HG03060 (cell line): ENCODE results near the gene BCAN.

Experiments used
- ATAC-seq: cut with Tn5 transposase; IDR thresholded peaks from one replicate; pipeline ENCODE4 v1.9.1; 2021; ENCODE audit warnings: low read depth, moderate number of reproducible peaks; ENCODE audit not compliant: unreplicated experiment

The BCAN gene

DNA sequence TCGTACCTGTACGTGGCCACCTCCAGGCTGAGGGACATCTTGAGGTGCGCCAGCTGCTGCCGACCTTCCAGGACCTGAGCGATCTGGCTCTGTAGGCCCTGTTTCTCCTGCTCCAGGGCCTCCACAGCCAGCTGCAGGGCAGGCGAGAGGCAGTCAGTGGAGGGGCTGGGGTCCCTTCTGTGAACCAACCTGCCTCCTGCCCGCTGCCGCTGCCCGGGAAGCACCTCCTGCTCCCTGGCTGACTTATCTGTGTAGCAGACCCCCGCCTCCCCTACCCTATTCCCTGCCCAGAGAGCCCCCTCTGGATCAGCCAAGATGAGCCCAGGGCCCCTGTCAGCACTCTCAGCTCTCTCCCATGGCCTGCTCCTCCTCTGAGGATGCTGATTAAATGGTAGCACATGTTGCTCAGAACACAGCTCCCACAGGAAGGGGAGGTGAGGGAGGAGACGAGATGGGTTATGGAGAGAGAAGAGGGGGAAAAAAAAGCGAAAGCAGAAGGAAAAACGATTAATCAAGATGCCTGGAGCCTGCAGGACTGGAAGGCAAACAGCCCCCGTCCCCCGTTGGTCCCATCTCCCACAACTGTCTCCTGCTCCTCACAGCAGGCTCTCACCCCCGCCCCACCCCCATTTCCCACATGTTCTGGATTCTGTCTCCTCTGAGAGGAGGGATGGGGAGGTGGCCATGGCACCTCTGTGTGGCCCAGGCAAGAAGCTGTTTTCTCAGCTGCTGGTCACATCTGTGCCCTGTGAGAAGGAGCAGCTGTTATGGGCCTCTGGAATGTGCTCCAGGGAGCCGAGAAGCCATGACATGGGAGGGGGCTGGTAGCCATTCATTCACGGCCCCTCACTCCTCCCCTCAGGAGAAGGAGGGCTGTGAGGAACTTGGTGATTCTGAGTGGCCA, 33.5 kb downstream of the BCAN start:
- ATAC-seq: no peak

DNA sequence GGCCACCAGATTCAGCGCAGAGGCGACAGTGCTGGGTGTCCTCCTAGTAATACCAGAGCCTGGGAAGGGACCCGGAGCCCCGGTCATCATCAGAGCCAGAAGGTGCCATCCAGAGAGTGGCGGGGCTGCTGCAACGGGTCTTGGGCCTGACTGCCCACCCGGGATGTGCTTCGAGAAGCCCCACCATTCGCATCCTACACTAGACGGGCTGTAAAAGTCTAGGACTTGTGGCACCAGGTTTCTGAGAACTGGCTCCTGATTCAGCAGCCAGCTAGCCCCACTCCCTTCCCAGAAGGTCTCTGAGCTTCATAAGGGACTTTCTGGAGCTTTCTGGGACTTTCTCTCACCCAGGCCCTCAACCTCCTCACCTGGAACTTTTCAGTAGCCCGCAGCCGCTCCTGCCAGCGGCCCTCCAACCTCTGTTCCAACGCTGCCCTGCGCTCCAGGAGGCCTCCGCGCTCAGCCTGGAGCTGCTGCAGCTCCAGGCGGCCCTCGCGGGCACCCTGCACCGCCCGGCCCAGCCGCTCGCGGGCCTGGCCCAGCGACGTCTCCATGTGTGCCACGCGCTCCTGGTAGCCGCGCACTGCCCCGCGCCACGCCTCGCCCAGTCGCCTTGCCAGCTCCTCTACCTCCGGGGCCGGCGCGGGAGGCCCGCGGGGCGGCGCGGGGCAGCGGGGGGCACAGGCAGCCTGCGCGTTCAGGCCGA, 34.4 kb downstream of the BCAN start:
- ATAC-seq: no peak

DNA sequence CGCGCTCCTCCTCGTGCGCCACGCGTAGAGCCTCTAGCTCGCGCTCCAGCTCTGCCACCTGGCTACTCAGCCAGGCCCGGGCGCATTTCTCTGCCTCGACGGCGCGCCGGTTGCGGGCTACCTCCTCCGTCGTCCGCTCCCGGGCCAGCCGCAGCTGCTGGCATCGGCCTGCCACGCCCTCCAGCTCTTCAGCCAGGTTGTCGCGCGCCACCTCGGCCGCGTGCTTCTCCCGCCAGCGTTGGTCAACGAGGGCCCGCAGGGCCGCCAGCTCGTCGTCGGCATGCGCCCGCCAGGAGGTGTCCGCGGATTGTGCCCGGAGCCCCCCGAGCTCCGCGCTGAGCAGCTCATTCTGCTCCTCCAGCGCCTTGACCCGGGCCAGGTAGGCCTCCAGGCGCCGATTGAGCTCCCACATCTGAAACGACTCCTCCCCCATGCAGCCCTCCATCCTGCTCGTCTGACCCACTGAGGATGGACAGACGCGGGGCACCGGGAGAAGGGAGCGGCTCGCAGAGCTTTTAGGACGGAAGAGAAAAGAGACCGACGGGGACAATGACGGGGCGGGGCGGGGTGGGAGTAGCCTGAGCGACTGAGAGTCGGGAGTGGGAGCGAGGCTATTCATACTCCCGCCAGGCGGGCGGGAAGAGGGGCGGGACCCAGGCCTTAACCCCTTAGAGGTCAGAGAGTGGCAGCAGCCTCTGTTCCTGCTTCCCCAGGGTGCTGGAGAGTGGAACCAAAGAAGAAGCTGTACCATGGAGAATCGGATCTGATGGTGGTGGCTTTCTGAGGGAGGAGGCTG, 35.1 kb downstream of the BCAN start, which contains the start of gene NES:
NES (minus strand) TSS at position 588 of the 796 bp plus-strand sequence; CDS start at position 445, 143 bp downstream.
- ATAC-seq: no peak

DNA sequence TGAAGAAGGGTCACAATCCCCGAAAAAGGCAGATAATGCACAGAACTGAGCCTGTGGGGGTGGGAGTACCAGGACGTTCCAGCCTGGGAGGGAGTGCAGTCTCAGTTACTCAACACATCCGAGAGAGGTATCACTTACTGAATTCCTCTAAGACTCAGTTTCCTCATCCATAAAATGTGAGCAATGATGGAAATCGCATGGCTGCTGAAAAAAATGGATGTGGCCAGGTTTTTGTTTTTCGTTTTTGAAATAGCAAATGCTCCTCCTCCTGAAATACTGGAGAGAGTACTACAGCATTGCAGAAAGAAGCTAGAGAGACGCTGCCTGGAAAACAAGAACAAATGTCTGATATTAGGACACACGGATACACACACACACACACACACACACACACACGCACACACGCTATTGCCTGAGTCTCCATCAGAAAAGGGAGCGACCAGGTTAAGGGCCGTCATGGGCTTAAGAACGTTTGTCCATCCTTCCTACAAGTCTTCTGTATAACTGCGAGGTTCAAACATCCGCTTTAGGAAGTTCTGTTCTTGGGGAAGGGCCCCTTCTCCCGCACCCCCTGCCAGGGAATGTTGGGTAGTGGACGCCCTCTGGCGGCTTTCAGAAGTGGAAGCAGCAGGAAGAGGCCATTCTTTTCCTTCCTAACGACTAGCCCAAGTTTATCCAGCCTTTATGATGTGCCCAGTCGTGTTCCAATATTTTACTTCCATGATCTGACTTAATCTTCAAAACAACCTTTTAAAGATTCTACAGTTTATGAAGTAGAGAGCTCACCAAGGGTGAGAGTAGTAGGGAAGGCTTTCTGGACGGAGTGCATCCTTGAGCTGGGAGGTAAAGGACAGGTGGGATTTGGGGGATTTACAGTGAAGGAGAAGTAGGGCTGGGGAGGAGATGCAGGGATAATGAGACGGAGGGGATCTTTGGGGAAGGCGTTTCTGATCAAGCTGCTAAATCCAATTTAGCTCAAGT, 36.0 kb downstream of the BCAN start:
- ATAC-seq: no peak

DNA sequence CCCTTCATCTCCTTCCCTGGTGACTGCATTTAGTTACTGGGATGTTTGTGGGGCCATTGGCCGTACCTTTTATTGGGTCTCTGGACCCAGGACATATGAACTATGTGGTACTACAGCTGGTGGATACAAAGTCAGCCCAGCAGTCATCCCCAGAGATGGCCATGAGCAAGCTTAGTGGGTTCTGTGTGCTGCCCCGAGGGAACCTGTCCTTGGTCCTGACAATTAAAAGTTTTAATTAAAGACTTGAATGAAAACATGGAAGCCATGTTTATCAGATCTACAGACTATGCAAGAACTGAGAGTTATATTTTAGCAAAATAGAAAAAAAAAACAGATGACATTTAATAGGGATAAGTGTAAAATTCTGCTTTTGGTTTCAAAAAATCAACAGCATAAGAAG, 38.1 kb downstream of the BCAN start:
- ATAC-seq: no peak

DNA sequence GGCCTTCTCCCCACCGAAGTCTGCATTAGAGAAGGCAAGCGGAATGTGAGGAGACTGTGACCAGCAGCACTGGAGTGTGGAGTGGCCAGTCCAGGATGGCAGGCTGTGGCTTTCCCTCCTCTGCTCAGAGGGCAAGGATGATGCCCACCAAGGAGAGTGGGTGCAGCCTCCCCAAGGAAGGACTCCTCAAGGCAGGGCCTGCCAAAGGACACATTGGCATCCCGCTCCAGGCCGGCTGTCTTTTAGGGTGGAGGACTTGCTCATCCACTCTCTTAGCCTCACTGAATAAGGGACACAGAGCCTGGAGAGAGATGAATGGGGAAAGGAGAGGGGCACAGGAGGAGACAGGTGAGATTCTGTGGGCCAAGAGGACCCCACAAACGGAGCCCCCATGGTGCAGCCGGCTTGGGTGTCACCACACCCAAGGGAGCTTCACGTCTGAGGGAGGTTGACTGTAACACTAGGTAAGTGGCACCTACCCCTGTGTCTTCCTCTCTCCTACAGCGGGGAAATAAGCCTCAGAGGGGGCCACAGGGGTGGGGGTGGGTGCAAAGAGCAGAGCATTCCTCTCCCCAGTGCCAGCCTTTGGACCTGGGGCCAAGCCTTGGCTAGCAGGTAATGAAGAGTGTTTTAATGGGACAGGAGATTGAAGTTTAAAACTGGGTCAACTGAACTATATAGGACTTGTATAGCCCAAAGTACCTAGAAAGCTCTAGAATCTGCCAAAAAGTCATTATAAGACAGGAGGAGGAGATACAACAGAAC, 39.5 kb downstream of the BCAN start:
- ATAC-seq: no peak

DNA sequence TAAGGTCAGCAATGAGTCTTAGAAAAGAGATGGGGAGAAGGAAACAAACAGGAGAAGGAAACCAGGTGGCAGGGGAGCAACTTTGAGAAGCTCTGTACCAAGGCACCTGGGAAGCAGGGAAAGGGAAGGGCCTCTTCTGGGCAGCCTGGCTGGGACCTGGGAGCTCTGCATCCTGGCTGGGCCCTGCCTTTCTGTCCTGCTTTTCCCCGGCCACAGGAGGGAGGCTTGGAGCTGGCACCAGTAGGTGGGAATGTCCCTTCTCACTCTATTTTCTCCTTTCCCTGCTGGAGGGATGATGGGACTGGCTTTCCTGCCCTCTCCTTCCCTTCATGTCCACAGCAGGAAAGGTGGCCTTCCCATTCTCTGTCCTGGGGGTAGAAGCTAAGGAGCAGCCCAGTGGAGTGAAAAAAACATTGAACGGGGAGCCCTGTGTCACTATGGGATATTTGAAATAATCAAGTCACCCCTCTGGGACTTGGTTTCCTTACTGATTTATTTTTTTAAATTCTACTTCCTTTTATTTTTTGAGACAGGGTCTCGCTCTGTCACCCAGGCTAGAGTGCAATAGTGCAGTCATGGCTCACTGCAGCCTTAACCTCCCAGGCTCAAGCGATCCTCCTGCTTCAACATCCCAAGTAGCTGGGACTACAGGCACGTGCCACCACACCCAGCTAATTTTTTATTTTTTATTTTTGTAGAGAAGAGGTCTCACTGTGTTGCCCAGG, 40.4 kb downstream of the BCAN start:
- no peak for ATAC-seq

DNA sequence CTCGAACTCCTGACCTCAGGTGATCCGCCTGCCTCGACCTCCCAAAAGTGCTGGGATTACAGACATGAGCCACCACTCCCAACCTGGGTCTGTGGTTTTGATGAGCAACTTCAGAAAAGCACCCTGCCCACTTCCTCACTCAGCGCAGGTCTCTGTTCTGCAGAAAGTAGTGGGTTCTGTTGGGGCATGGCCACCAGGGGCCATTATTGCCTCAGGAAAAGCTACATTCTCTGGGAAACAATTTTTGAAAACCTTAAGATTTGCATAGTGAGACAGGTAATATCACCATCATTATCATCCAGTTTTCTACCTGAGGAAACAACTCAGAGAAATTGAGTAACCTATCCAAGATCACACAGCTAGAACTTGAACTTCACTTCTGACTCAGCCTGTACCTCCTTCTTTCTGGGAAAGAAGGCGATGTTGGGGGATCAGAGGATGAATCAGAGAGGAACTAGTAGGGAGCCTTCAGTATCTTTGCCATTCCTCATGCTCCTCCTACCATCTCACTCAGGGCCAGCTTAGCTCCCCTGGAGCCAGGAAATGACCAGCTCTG, 42.4 kb downstream of the BCAN start:
- ATAC-seq: no peak

DNA sequence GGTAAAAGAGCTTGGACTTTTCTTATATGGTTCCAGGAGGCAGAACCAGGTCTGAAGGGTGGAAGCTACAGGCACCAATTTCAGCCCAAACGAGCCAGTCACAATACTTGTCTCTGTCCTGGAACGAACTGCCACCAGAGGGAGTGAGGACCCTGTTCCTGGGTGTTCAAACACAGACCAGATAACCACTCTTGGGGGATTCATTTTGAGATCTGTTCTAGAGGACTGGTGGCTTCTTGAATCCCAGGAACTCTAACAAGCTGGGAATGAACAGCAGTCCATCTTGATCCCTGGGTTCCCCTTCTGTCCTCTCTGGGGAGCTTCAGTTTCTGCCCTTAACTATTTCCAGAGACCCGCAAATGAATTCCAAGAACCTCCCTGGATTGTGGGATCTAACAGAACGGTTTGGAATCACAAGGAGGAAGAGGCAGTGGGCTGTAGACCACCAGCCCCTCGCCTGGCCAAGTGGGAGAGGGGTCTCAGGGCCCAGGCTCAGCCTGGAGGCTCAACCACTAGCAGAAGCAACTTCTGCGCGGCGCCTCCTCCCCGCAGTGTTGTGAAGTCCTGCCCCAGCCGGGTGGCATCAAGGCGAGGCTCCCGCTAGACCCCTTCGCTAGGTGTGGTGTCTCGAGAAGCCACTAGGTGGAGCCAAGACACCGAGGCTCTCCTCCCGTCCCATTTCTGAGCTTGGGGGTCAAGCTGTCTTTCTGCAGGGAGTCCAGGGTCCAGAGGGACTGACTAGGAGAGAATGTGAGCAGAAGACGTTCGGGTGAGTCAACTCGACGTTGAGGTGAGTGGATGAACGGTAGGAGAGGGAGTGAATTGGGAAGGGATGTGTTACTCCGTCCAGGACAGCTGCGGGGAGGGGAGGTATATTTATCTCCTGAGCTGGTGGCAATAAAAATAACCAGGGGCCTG, 47.4 kb downstream of the BCAN start:
- no peak for ATAC-seq

DNA sequence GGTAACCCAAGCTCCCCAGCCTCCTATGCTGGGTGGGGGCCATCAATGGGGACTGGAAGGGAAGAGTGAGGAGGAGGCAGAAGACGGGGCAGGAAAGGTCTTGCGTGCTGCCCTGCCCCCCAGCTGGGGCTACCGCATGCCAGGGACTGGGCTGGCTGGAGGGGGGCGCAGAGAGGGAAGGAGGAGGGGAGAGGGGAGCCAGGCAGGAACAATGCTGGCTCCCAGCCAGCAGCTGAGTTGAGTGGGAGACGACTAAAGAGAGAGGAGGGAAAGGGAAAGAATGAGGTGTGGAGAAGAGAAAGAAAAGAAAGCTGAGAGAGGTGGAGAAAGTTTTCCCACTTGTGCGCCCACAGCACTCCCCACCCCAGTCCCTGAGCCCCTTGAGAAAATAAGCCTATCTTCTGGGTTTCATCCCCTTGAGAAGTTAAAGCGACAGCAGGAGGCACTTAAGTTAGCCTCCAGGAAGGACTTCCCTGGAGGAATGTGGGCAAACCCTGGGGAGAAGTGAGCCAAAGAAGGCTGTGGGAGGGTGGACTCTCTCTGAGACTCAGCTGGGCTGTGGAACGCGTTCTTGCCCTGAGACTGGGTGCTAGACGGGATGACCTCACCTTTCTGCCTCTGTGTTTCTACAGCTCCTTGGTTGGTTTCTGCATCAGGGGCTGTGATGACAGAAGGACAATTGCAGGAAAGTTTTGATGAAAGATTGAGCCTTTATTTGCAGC, 48.2 kb downstream of the BCAN start:
- no peak for ATAC-seq

DNA sequence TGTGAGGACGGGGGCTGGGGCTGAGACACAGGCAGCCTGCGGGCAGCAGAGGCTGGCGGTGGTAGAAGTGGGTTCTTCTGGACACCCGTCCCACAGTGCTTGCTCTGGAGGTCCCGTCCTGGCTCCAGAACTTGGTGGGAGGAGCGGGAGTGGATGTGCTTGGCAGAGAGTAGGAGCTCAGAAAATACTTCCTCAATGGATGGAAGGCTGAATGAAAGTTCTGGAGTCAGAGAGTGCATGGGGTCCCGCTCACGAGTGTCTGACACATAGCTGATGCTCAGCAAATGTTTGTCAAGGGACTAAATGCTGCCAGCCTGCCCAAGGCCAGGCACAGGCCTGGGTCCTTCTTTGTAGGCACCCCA, 48.7 kb downstream of the BCAN start:
- no peak for ATAC-seq

DNA sequence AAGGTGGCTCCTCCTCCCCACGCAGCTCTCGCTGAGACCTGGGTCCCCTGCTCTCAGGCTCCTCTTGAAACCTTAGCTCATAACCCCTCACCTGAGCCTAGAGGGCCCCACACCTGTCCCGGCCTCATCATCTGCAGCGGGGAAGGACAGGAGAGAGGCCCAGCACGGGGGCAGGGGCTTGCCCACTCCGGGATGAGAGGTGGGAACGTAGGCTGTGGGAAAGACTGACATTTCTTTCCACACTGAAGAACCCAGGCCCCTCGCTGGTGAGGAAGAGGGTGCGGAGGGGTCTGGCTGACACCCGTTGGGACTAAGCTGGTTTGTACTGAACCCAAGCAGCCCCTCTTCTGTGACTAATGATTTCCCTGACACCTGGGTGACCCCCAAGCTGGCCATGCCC, 49.3 kb downstream of the BCAN start:
- ATAC-seq: no peak

DNA sequence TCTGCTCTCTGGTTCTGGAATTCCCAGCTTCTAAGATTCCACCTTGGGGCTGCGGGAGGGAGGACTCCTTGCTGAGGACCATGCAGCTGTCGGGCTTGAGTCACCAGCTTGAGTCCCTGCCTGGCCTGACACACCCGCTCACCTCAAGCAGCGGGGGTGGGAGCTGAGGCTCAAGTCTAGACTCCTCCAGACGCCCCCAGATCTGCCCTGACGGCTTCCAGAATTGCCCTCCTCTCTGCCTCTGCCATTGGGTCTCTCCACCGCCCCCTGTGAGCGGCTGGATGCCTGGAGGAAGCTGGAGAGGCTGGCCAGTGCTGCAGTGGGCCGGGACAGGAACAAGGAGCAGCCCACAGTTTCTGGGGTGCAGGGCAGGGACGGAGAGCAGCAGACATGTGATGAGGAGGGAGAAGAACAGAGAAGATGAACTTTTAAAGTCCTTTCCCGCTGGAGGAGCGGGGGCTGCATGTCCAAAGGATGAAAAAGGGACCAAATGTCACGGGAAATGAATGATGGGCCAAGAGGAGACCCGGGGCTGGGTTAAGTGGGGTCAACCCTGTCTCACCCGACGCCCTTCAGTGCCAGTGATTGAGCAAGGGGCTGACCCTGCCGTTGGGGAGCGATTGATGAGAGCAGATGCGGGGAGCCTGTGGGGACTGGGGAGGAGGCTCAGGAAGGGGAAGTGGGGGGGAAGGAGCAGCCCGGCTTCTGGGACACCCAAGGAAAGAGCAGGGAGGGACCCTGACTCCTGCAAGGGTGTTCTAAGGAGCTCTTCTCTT, 49.9 kb downstream of the BCAN start:
- no peak for ATAC-seq

DNA sequence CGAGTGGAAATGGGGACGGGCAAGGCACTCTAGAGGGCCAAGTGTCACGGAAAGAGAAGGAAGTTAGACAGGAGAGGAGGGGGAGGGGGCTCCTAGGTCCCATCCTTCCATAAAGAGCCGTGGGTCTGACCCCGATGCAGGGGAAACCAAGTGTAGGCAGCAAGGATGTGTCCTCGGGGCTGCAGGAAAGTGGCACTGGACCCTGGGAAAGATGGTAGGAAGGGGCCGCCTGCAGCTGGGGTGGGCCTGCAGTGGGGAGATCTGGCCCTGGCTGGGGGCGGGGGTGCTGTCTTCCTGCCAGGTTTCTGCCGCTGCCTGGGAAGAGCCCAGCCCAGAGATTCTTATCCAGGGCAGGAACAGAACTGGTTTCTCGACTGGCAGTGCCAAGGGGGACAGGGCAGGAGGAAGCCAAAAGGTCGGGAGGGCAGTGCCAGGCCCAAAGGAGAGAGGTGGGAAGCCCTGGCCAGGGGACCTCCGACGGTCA, 50.6 kb downstream of the BCAN start:
- ATAC-seq: no peak

DNA sequence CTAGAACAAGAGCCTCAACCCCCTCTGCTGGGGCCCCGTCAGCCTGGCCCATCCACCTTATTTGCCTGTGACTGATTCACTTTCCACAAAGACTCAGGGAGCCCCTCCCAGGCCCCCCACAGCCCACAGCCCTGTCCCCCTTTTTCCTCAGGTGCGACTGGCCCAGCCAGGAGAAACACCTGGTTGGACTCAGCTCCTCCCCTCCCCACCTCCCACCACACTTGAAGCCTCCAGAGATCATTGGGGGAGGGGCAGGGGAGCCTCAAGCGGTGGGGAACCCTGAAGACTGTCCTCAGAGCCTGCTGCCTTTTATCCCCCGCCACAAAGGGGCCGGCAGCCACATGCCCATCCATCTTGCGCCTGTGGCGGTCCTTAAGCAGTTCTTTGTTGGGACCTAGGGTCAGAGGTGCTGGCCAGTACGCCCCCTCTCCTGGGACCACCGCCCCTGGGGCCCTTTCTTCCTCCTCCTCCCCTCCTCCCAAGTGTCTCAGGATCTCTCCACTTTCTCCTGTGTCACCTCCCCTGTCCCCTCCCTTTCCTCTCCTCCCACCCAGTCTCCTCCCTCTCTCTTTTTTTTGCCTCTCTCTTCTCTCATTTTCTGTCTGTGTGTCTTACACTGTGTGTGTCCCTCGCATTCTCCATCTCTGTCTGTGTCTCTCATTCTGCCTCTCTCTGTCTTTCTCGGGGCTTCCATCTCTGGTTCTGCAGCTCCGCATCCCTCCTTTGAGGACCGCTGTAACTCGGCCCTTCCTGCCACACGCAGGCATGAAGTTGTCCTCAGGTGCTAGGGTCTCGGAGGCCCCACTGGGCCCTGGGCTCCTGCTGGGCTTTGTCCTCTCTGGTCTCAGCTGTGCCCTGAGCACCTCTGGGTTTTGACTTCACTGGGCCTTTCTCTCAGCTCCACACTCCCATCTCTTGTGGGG, 51.3 kb downstream of the BCAN start:
- no peak for ATAC-seq
